Prostate gland (tissue), 2 donors: ENCODE results near the gene SEMA3G.

ENCODE experiments used
- POLR2A ChIP-seq: fragments of 450-650 bp; IDR thresholded peaks from one replicate; pipeline ENCODE4 v1.6.1; 2016; ENCODE audit warnings: antibody characterized with exemption, mild to moderate bottlenecking
- TF ChIP-seq, protein P1 (sequence below), 4 experiments: fragments of 200-600 bp in 2 of 4; fragments of 450-650 bp in 2 of 4; sonication (generic) in 2 of 4; IDR thresholded peaks; 1 replicate in 3 of 4; 2 replicates in 1 of 4; pipeline ENCODE4 v1.5.1; 2016 to 2019; ENCODE audit warnings: antibody characterized with exemption in 4 of 4, mild to moderate bottlenecking in 2 of 4, moderate library complexity in 2 of 4

DNA sequence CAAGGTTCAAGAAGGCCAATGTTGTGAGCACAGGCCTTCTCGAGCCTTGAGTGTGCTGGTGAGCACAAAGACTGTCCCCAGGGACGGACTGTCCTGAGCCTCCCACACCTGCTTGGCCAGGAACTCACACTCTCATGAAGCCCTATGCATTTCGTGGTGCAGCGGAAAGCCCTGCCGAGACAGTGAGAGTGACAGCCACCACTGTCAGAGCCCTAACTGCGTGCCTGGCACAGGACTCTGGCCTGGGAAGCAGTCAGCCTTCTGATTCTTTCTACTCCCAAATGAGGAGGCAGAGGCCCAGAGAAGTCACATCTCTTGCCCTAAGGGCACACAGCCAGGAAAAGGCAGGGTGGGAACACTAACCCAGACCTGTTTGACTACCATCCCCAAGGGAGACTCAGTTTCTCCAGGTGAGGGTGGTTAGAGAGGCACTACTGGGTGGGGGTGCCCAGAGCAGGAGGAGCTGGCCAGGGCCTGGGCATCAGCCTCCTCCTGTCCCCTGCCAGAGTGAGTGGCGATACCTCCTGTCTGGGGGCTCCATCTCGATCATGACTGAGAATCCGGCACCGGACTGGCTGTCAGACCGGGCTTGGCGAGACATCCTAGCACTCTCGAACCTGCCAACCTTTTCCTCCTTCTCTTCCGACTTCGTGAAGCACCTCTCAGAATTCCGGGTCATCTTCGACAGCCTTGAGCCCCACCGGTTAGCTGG, 50.8 kb downstream of the SEMA3G start:
- TF ChIP-seq, protein P1, sequence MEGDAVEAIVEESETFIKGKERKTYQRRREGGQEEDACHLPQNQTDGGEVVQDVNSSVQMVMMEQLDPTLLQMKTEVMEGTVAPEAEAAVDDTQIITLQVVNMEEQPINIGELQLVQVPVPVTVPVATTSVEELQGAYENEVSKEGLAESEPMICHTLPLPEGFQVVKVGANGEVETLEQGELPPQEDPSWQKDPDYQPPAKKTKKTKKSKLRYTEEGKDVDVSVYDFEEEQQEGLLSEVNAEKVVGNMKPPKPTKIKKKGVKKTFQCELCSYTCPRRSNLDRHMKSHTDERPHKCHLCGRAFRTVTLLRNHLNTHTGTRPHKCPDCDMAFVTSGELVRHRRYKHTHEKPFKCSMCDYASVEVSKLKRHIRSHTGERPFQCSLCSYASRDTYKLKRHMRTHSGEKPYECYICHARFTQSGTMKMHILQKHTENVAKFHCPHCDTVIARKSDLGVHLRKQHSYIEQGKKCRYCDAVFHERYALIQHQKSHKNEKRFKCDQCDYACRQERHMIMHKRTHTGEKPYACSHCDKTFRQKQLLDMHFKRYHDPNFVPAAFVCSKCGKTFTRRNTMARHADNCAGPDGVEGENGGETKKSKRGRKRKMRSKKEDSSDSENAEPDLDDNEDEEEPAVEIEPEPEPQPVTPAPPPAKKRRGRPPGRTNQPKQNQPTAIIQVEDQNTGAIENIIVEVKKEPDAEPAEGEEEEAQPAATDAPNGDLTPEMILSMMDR (IDR thresholded peaks at IDR 0.05) = no peak
- no peak for TF ChIP-seq POLR2A
